T-helper 22 cell (primary cell): Measurements from ENCODE around the gene CYP1A2.
A peak's percentile ranks its signal among the peaks of the same experiment; 100 is the strongest.
"Not testable (repeated sequence)": the region's sequence is repeated elsewhere in the genome, so short reads cannot be mapped to it uniquely, and the experiment has no call there.

ENCODE experiments used
- DNase-seq: peaks from one replicate; pipeline ENCODE4 v3.0.0-alpha.2; 2020; ENCODE audit warnings: low read depth

The CYP1A2 gene

GRCh38 chr15:74777769-74778598 is 29.3 kb downstream of the CYP1A2 start:
- no peak for DNase-seq

- DNase-seq, result no peak
Observed at GRCh38 chr15:74778599-74778970, 29.9 kb downstream of the CYP1A2 start.

- DNase-seq, result no peak
Observed at GRCh38 chr15:74779162-74779648, 30.6 kb downstream of the CYP1A2 start.

GRCh38 chr15:74780523-74781430 is 32.1 kb downstream of the CYP1A2 start:
- DNase-seq, result no peak

- DNase-seq, result peak; percentile 68
Observed at GRCh38 chr15:74781431-74782258, 33.0 kb downstream of the CYP1A2 start, which contains the start of gene CSK. Gene CSK, plus strand, starts transcription at chr15:74782080. Its CDS starts 16,218 bp downstream, at chr15:74798298.

GRCh38 chr15:74782259-74783071 is 33.8 kb downstream of the CYP1A2 start:
- DNase-seq, result peak; percentile 56

- DNase-seq, result no peak
Observed at GRCh38 chr15:74783072-74783807, 34.6 kb downstream of the CYP1A2 start.

GRCh38 chr15:74783808-74784175 is 35.1 kb downstream of the CYP1A2 start:
- DNase-seq, result no peak

GRCh38 chr15:74784426-74785193 is 36.0 kb downstream of the CYP1A2 start:
- DNase-seq, result no peak

GRCh38 chr15:74785194-74786032 is 36.8 kb downstream of the CYP1A2 start:
- DNase-seq, result no peak

GRCh38 chr15:74786081-74786480 is 37.4 kb downstream of the CYP1A2 start:
- not testable (repeated sequence) for DNase-seq

GRCh38 chr15:74786551-74787165 is 38.0 kb downstream of the CYP1A2 start:
- no peak for DNase-seq

GRCh38 chr15:74787251-74788041 is 38.8 kb downstream of the CYP1A2 start:
- peak; percentile 93 for DNase-seq

GRCh38 chr15:74788042-74788682 is 39.5 kb downstream of the CYP1A2 start:
- no peak for DNase-seq

GRCh38 chr15:74788683-74789151 is 40.1 kb downstream of the CYP1A2 start:
- DNase-seq, result peak; percentile 61

GRCh38 chr15:74789171-74789631 is 40.6 kb downstream of the CYP1A2 start:
- DNase-seq, result no peak

- no peak for DNase-seq
Observed at GRCh38 chr15:74789741-74790079, 41.1 kb downstream of the CYP1A2 start.
